ENCODE results near the gene RGS7BP. TPM values are rescaled to one million over a fixed set of nuclear protein-coding genes. Genes with fewer than 3 reads are reported as not detected.

RGS7BP gene
- total RNA-seq, 1 donor: 0.36 TPM

DNA sequence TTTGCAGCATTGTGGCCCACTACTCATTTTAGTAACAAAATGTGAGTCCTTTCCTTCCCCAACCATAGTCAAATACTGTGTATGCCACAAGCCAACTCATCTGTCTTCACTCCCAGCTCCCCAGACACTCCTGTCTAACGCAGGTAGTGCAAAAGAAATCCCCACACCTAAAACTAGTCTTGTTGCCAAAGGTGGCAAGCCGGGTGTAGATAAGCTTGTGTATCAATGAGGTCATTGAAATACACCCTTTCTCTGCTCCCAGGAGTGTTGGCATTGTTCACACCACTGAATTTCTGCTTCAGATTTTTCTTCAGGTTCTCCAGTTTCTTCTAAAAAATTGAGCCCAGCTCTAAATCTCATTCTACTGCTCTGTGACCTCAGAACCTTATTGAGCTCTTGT is 19.7 kb upstream of the RGS7BP start:
- TF ChIP-seq, protein P1, sequence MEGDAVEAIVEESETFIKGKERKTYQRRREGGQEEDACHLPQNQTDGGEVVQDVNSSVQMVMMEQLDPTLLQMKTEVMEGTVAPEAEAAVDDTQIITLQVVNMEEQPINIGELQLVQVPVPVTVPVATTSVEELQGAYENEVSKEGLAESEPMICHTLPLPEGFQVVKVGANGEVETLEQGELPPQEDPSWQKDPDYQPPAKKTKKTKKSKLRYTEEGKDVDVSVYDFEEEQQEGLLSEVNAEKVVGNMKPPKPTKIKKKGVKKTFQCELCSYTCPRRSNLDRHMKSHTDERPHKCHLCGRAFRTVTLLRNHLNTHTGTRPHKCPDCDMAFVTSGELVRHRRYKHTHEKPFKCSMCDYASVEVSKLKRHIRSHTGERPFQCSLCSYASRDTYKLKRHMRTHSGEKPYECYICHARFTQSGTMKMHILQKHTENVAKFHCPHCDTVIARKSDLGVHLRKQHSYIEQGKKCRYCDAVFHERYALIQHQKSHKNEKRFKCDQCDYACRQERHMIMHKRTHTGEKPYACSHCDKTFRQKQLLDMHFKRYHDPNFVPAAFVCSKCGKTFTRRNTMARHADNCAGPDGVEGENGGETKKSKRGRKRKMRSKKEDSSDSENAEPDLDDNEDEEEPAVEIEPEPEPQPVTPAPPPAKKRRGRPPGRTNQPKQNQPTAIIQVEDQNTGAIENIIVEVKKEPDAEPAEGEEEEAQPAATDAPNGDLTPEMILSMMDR (IDR thresholded peaks at IDR 0.05; ENCODE audit: extremely low read depth, low read depth, low read length): no peak
- Histone ChIP-seq H3K79me2 (ENCODE audit: insufficient read depth, low read length) (no peaks in the 10 kb centered on the region), H3K27me3 (ENCODE audit: insufficient read depth, low read length) (no peaks in the 10 kb centered on the region), H3K4me1 (ENCODE audit: insufficient read depth, low read length) (no peaks in the 10 kb centered on the region), H3K9me3 (ENCODE audit: low read depth, low read length) (no peaks in the 10 kb centered on the region), H2AFZ (ENCODE audit: low read length) (no peak overlapping the region), H3K4me3 (ENCODE audit: insufficient read depth, low read length) (no peak overlapping the region), H3K27ac (ENCODE audit: low read depth, low read length) (no peak overlapping the region), H4K20me1 (ENCODE audit: insufficient read depth, low read length) (no peaks in the 10 kb centered on the region), H3K4me2 (ENCODE audit: insufficient read depth, low read length) (no peak overlapping the region), H3K36me3 (ENCODE audit: insufficient read depth, low read length) (no peaks in the 10 kb centered on the region)
- DNase-seq (ENCODE audit: insufficient read length, low spot score, missing footprints): no peak

DNA sequence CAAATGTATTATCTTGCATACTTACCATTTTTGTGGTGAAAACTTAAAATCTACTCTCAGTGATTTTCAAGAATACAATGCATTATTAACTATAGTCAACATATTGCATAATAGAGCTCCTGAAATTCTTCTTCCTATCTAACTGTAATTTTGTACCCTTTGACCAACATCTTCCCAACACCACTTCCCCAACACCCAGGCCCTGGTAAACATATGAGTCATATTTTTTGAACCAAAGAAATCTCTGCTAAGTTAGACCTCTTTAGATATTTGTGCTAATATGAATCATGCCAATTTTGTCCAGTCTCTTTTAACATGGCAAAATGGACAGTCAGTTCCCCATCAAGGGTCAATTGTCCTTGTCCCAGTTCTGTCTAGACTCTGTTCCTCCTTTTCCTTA is 18.5 kb upstream of the RGS7BP start:
- DNase-seq (ENCODE audit: insufficient read length, low spot score, missing footprints): no peak
- H3K27me3 ChIP-seq (ENCODE audit: insufficient read depth, low read length): no peaks in the 10 kb centered on the region
- H3K4me3 ChIP-seq (ENCODE audit: insufficient read depth, low read length): no peak overlapping the region
- H3K4me1 ChIP-seq (ENCODE audit: insufficient read depth, low read length): no peaks in the 10 kb centered on the region
- no peaks in the 10 kb centered on the region for H4K20me1 ChIP-seq (ENCODE audit: insufficient read depth, low read length)
- no peaks in the 10 kb centered on the region for H3K79me2 ChIP-seq (ENCODE audit: insufficient read depth, low read length)
- H2AFZ ChIP-seq (ENCODE audit: low read length): no peak overlapping the region
- no peaks in the 10 kb centered on the region for H3K9me3 ChIP-seq (ENCODE audit: low read depth, low read length)
- no peaks in the 10 kb centered on the region for H3K36me3 ChIP-seq (ENCODE audit: insufficient read depth, low read length)
- TF ChIP-seq, protein P1 (IDR thresholded peaks at IDR 0.05; ENCODE audit: extremely low read depth, low read depth, low read length): no peak
- no peak overlapping the region for H3K4me2 ChIP-seq (ENCODE audit: insufficient read depth, low read length)
- no peak overlapping the region for H3K27ac ChIP-seq (ENCODE audit: low read depth, low read length)

DNA sequence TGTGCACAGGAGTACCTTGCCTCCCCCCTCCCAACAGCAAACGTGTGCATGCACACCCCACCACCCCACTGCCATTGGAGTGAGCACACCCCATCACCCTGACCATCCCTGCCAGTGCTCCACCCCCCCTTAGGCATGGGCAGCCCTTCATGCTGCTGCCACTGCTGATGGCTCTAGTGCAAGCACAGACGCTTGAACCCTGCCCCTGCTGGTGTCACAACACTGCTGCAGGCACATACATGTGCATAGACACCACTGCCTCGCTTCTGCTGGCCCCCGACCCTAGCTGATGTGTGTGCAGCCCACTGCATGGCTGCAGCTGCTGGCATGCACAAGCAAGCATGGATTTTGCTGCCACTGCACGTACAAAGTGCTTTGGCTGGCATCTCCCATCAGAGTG is 16.0 kb upstream of the RGS7BP start:
- H2AFZ ChIP-seq (ENCODE audit: low read length): no peak overlapping the region
- no peaks in the 10 kb centered on the region for H3K9me3 ChIP-seq (ENCODE audit: low read depth, low read length)

DNA sequence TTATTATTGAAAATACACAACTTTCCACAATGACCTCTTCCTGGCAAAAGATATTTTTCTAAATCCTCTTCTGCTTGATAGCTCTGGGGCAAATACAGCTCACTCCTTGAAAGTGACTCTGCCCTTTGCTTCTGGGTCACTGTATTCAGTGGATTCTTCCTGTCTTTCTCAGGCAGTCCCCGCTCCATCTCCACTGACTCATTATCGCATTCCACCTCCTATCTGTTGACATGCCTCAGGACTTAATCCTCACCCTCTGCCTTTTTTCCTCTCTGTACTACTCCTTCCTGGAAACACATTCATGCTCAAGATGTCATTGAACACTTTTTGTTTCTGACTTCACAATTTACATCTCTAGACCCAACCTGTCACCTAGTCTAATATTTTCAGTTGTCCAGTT is 8.4 kb upstream of the RGS7BP start:
- no peak for DNase-seq (ENCODE audit: insufficient read length, low spot score, missing footprints)
- TF ChIP-seq, protein P1 (IDR thresholded peaks at IDR 0.05; ENCODE audit: extremely low read depth, low read depth, low read length): no peak
- Histone ChIP-seq H3K36me3 (ENCODE audit: insufficient read depth, low read length) (no peaks in the 10 kb centered on the region), H3K27ac (ENCODE audit: low read depth, low read length) (no peak overlapping the region), H3K4me1 (ENCODE audit: insufficient read depth, low read length) (no peaks in the 10 kb centered on the region), H3K79me2 (ENCODE audit: insufficient read depth, low read length) (no peaks in the 10 kb centered on the region), H3K9me3 (ENCODE audit: low read depth, low read length) (no peaks in the 10 kb centered on the region), H2AFZ (ENCODE audit: low read length) (no peak overlapping the region), H3K4me2 (ENCODE audit: insufficient read depth, low read length) (no peak overlapping the region), H3K4me3 (ENCODE audit: insufficient read depth, low read length) (no peak overlapping the region), H3K27me3 (ENCODE audit: insufficient read depth, low read length) (no peaks in the 10 kb centered on the region), H4K20me1 (ENCODE audit: insufficient read depth, low read length) (no peaks in the 10 kb centered on the region)

More for the DNA sequence above, 16.0 kb upstream of the RGS7BP start:
- Histone ChIP-seq H3K4me3 (ENCODE audit: insufficient read depth, low read length) (no peak overlapping the region), H3K27ac (ENCODE audit: low read depth, low read length) (no peak overlapping the region), H3K4me2 (ENCODE audit: insufficient read depth, low read length) (no peak overlapping the region), H4K20me1 (ENCODE audit: insufficient read depth, low read length) (no peaks in the 10 kb centered on the region), H3K4me1 (ENCODE audit: insufficient read depth, low read length) (no peaks in the 10 kb centered on the region), H3K36me3 (ENCODE audit: insufficient read depth, low read length) (no peaks in the 10 kb centered on the region), H3K79me2 (ENCODE audit: insufficient read depth, low read length) (no peaks in the 10 kb centered on the region), H3K27me3 (ENCODE audit: insufficient read depth, low read length) (no peaks in the 10 kb centered on the region)
- no peak for DNase-seq (ENCODE audit: insufficient read length, low spot score, missing footprints)
- TF ChIP-seq, protein P1 (IDR thresholded peaks at IDR 0.05; ENCODE audit: extremely low read depth, low read depth, low read length): no peak
